Stimulated activated CD8-positive, alpha-beta memory T cell treated with anti-CD3 and anti-CD28 coated beads, Interleukin-12 subunit alpha, Interleukin-12 subunit beta, amount 100 ng/mL, for 24 hours (primary cell): ENCODE results near the gene MAPK8IP3.

Experiments
- DNase-seq: peaks from one replicate; pipeline ENCODE4 v3.0.0-alpha.2; 2020; ENCODE audit errors: extremely low read depth

MAPK8IP3 gene

DNA sequence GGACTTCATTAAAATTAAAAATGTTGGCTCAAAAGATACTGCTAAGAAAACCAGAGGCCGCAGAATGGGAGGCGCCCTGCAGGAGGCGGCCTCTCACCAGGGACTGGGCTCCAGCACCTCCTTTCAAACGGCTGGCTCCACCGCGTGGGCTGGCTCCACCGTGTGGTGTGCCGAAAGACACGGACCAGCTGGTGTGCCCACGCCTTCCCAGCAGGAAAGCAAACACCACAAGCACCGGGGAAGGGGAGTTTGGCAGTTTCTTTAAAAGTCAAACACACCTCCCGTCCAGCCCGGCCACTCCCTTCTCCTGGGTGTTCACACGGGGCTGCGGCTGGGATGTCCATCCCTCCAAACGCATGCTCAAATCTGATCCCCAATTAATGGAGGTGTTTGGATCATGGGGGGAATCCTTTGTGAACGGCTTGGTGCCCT is 106.8 kb downstream of the MAPK8IP3 start:
- peak; percentile 16 for DNase-seq

DNA sequence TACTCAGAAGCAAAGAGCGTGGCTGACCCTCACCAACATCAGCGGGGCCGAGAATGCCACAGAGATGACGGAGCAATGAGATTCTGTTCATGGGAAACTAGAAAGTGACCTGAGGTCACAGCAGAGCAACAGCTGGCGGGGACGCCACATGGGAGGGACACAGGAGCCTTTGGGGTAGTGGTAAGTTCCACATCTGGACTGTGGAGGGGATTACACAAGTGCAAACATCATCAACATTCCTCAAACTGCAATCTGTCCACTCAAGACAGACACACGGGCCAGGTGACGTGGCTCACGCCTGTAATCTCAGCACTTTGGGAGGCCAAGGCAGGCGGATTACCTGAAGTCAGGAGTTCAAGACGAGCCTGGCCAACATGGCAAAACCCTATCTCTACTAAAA is 109.5 kb downstream of the MAPK8IP3 start:
- no peak for DNase-seq

DNA sequence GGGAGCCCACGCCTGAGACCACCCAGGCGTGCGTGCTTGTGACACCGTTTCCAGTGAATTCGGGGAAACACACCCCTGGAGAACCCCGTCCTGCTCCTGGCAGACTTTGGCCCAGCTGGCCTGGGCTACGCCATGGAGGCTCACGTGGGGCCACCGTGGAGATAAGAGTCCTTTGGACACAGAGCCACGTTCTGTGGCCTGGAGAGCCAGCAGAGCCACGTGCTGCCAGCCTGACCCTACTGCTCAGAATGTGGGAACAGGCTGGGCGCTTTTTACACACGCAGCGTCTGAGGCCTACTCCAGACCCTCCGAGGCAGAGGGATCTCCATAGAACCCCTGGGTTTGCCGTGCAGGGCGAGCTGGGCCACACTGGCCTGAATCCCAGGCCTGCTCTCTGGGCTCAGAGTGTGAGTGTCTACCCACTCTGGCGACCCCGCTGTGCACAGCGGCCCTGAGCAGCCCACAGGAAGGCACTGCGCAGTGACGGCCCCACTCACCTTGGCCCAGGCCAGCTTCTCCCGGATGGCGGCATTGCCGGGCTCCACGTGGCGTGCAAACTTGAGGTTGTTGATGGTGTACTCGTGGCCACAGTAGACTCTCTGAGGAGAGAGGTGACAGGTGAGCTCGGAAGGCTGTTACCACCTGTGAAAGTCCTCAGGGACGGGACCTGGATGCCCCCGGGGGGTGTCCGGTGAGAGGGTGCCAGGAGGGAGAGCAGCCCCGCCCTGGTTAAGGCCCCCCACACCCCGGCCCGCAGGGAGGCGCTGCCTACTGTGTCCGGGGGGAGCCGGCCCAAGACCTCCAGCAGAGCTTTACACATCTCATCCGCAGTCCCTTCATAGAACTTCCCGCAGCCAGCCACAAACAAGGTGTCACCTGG is 110.6 kb downstream of the MAPK8IP3 start:
- DNase-seq: no peak

DNA sequence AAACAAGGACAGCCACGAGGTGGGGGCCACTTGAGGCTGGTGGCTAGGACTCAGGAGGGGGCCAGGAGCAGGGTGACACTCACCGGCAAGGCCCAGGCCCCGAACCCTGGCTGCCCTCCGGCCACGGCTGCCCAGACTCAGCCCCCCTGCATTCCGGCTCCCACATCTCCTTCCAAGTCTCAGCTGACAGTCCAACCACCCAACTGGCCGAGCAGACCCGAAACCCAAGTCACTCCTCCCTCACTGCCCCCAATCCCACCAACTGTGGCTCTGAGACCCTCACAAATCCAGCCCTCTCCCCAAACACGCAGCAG is 111.2 kb downstream of the MAPK8IP3 start:
- no peak for DNase-seq

DNA sequence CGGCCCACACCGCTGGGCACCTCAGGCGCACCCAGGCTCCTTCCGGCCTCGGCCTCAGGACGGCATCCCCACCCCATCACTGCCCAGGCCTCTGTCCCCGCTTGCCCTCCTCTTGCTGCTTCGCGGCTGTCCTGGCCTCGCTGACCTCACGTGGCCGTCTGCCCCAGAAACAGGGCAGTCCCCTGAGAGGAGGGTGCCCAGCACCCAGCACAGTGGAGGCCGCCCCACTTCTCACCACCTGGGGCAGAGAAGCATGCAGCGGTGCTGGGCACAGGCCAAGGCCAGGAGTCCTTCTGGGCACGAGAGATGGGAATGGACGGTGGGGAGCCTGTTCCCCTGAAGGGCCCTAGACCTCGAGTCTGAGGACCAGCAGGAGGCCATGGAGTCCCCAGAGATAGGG is 111.7 kb downstream of the MAPK8IP3 start:
- DNase-seq: no peak

DNA sequence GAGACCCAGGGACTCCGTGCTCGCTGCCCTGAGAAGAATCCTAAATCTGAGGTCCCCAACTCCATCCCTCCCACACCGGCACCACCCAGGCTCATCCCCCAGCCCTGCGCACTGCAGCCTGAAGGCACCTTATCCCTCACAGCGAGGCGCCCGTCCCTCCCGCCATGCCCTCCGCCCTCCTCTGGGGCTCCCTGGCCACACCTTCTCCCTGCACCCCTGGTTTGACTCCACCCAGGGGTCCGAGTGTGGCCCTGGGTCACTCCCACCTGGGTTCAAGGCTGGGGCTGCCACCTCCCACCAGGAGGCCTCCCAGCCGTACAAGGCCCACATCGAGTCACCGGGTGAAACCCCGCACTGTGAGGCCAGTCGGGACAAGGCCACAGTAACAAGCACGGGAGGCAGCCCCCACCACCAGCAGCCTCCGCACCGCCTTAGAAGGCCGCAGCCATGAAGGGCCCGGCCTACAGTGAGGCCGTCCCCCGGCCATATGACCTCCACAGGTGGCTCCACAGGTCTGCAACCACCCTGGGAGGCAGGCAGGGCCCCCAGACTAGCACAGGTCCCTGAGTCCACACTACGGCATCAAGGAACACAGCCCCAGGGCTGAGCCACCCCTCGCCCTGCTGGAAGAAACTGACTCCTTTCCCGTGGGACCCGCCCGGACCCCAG is 112.3 kb downstream of the MAPK8IP3 start:
- no peak for DNase-seq

DNA sequence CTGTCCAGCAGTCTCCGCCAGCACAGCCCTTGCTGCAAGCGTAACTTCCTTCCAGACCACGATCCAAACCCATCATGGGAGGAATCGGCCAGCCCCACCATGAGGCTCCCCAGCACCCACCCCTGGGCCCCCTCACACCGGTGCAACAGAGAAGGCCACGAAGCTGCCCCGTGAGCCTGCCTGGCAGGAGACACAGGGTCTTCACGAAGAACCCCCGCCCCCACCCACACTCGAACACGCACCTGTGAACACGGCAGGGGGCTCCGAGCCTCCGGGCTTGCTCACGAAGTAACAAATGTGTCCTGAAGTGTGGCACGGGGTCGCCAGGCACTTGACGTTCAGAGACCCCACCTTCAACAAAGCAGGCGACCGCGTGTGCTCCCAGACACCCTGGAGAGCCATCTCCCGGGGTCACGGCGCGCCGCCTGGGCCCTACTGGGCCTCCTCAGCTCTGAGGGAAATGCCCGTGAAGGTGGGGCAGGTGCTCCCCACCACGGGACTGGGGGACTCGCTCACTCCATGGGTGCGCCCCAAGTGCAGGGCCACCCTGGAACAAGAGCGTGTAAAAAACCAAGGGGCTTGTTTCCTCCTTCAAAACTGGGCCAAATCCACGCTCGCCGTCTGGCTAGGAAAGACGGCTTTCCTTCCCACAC is 113.0 kb downstream of the MAPK8IP3 start:
- DNase-seq: no peak

DNA sequence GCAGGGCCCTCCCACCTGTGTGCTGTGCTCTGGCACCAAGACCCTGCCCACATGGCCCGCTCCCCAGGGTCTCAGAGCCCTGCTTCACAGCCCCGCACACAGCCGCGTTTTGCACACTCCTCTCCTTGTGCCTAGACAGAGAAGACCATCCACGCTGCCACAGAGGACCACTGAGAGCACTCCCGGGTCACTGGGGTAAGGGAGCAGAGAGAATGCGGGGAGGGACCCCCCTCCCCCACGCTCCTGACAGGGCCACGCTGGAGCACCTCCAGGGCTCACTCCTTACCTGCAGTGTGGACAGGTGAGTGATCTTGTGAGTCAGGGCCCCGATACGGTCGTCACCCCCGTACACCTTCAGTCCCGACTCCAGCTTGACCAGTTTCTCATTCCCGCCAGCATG is 113.6 kb downstream of the MAPK8IP3 start:
- DNase-seq: no peak
